ENCODE data around the gene MYRF. TPM values are rescaled to one million over a fixed set of nuclear protein-coding genes. Genes with fewer than 3 reads are reported as not detected.

Gene MYRF
- total and polyA plus RNA-seq, 9 of the 15 experiments (the other 6 are each of a cell fraction or from before 2014, with no cell fraction given): 2.3 to 25.8 (median 7.1) TPM

- peak overlapping the region; percentile 37; the same call in 2 of the 3 replicates for H3K27ac ChIP-seq (ENCODE audit: extremely low read depth, low read depth, low read length)
- intact Hi-C loops (cut with micrococcal nuclease): no loop called here
- H4K20me1 ChIP-seq (replicated peaks; ENCODE audit: control insufficient read depth, insufficient read depth, low read length): peaks cover 3% of the 10 kb centered on the region
- peaks cover 46 to 62% of the 10 kb centered on the region in 2 experiments for H3K4me1 ChIP-seq (replicated peaks in 1 of 2; ENCODE audit: control insufficient read depth in 2 of 2, insufficient read depth in 2 of 2, low read length in 2 of 2)
- DNase-seq (ENCODE audit: extremely low read depth in 1 of 4, low spot score in 3 of 4) (no peak), ATAC-seq (no peak), FAIRE-seq (no peak)
- in situ Hi-C loops (cut with MboI): loop anchor here (5.0 kb wide), 1 partner anchor 305 kb away; no protein-coding TSS in a partner anchor
- TF ChIP-seq POLR2A (conservative IDR thresholded peaks at IDR 0.05) (peak; percentile 45), SUPT5H (IDR thresholded peaks at IDR 0.05) (peak; percentile 64), USF1 (CRISPR knock-in tag; IDR thresholded peaks at IDR 0.05) (0 out of 2 replicates have a peak, but pooled peaks have one; percentile 2), POLR2B (IDR thresholded peaks at IDR 0.05; ENCODE audit: low read depth, partially characterized antibody) (peak; percentile 42), RBFOX2 (IDR thresholded peaks at IDR 0.05; ENCODE audit: low read depth, low read length) (peak; percentile 6; the same call in 1 of the 2 replicates), SNAPC5 (CRISPR knock-in tag; IDR thresholded peaks at IDR 0.05) (no peak), BCL6 (CRISPR knock-in tag; IDR thresholded peaks at IDR 0.05) (no peak)
- H3K9ac ChIP-seq (ENCODE audit: insufficient read depth in 1 of 2, low read depth in 2 of 2, low read length in 2 of 2): peak overlapping the region in 1 of 2 experiments; percentile 74; a peak in 1 of 4 replicates
- no peak overlapping the region for H2AFZ ChIP-seq (ENCODE audit: low read depth, low read length)
- peaks cover 34% of the 10 kb centered on the region for H3K79me2 ChIP-seq (ENCODE audit: control insufficient read depth, insufficient read depth, low read length)
- no peak overlapping the region for H3K4me3 ChIP-seq
- POLR2A ChIA-PET: interaction anchor here (0.6 to 7.6 kb wide), 6 partner anchors 9 to 321 kb away, joined by 3 to 97 read pairs (median 4); partner anchors contain the start of genes FADS1, FEN1, INCENP and TMEM258
- H3K4me2 ChIP-seq (ENCODE audit: insufficient read depth, low read length): no peak overlapping the region
- WGBS (ENCODE audit: insufficient coverage, low coverage, missing lambda C conversion rate): 82% methylated on average over 6 of the region's 6 CpGs
- no peaks in the 10 kb centered on the region for H3K9me3 ChIP-seq (replicated peaks; ENCODE audit: control insufficient read depth, insufficient read depth, low read depth, low read length)
- CTCF ChIA-PET (ENCODE audit: low intra/inter-chr PET ratio): no interaction called here
- H3K9me1 ChIP-seq (ENCODE audit: control insufficient read depth, insufficient read depth, low read length): peaks cover 9% of the 10 kb centered on the region
- H3K27me3 ChIP-seq (ENCODE audit: control insufficient read depth in 2 of 2, insufficient read depth in 2 of 2, low read length in 2 of 2): no peaks in the 10 kb centered on the region
- peaks cover 94% of the 10 kb centered on the region for H3K36me3 ChIP-seq (ENCODE audit: control insufficient read depth, insufficient read depth, low read length)
- BruUV-seq (replicated peaks): no TSS peak
Measured at GRCh38 chr11:61802605-61803004, 50.2 kb downstream of the MYRF start.

Data from K562 (cell line).